Measurements from ENCODE around the gene SSTR5. TPM values are rescaled to one million over a fixed set of nuclear protein-coding genes. Genes with fewer than 3 reads are reported as not detected.

The SSTR5 gene
- total and polyA plus RNA-seq, 10 of the 15 experiments (the other 5 are each of a cell fraction or from before 2014, with no cell fraction given): not detected

- TF ChIP-seq STAT1 (conservative IDR thresholded peaks at IDR 0.05) (no peak), SUZ12 (IDR thresholded peaks at IDR 0.05; ENCODE audit: unreplicated experiment) (no peak), NFXL1 (IDR thresholded peaks at IDR 0.05; ENCODE audit: borderline replicate concordance) (no peak)
Measured at GRCh38 chr16:1030473-1030901, 42.1 kb upstream of the SSTR5 start (continued).

DNA sequence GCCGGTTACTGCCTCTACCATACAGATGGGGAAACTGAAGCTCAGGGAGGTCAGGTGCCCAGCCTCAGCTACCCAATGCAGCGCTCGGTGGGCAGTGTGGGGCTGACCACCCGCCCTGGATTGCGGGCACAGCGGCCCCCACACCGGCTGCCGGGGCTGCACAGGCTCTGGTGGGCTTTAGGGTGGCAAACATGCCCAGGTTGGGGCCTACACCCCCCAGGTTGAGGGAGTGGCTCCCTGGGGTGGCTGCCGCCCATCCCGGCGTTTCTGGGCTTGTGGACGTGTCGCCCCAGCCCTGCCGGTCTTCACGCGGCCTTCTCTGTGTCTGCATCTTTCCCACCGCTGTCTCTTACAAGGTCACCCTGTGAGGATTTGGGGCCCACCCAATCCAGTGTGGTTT lies 40.9 kb upstream of the SSTR5 start:
- no peak overlapping the region for H3K27ac ChIP-seq (ENCODE audit: control insufficient read depth, insufficient read depth)
- intact Hi-C loops (cut with micrococcal nuclease; ENCODE audit: unreplicated experiment) (no loop called here), in situ Hi-C loops (cut with MboI) (no loop called here)
- no peaks in the 10 kb centered on the region for H4K20me1 ChIP-seq (ENCODE audit: control insufficient read depth, insufficient read depth)
- no peaks in the 10 kb centered on the region for H3K27me3 ChIP-seq (replicated peaks in 1 of 2; ENCODE audit: control insufficient read depth in 2 of 2, insufficient read depth in 2 of 2, low read length in 1 of 2)
- H3K4me2 ChIP-seq (ENCODE audit: control insufficient read depth, insufficient read depth): no peak overlapping the region
- DNase-seq (ENCODE audit: low read depth, low spot score) (no peak), FAIRE-seq (no peak), ATAC-seq (no peak)
- ChIA-PET RAD21 (ENCODE audit: unreplicated experiment) (no interaction called here), POLR2A (no interaction called here), SMC1A (ENCODE audit: uncharacterized antibody, unreplicated experiment) (no interaction called here), CTCF (no interaction called here)
- no peak overlapping the region for H2AFZ ChIP-seq (ENCODE audit: control insufficient read depth, low read depth, low read length)
- no peak overlapping the region for H3K9ac ChIP-seq (ENCODE audit: control insufficient read depth, insufficient read depth, low read length)
- WGBS (ENCODE audit: insufficient coverage, insufficient replicate concordance, low lambda C conversion rate, missing lambda C conversion rate): 72% methylated on average over 17 of the region's 17 CpGs
- no peaks in the 10 kb centered on the region for H3K79me2 ChIP-seq (ENCODE audit: control insufficient read depth, insufficient read depth, low read length)
- H3K4me3 ChIP-seq: no peak overlapping the region
- no peaks in the 10 kb centered on the region for H3K4me1 ChIP-seq (ENCODE audit: control insufficient read depth, insufficient read depth, low read length)
- no peaks in the 10 kb centered on the region; the same call in 2 of the 3 replicates for H3K9me3 ChIP-seq (replicated peaks; ENCODE audit: control insufficient read depth, insufficient read depth, low read length)
- BruUV-seq (replicated peaks): no TSS peak
- no peaks in the 10 kb centered on the region for H3K36me3 ChIP-seq (ENCODE audit: control insufficient read depth in 2 of 2, insufficient read depth in 2 of 2, low read length in 1 of 2)
- TF ChIP-seq RAD51 (IDR thresholded peaks at IDR 0.05): no peak
- TF ChIP-seq, protein P1, sequence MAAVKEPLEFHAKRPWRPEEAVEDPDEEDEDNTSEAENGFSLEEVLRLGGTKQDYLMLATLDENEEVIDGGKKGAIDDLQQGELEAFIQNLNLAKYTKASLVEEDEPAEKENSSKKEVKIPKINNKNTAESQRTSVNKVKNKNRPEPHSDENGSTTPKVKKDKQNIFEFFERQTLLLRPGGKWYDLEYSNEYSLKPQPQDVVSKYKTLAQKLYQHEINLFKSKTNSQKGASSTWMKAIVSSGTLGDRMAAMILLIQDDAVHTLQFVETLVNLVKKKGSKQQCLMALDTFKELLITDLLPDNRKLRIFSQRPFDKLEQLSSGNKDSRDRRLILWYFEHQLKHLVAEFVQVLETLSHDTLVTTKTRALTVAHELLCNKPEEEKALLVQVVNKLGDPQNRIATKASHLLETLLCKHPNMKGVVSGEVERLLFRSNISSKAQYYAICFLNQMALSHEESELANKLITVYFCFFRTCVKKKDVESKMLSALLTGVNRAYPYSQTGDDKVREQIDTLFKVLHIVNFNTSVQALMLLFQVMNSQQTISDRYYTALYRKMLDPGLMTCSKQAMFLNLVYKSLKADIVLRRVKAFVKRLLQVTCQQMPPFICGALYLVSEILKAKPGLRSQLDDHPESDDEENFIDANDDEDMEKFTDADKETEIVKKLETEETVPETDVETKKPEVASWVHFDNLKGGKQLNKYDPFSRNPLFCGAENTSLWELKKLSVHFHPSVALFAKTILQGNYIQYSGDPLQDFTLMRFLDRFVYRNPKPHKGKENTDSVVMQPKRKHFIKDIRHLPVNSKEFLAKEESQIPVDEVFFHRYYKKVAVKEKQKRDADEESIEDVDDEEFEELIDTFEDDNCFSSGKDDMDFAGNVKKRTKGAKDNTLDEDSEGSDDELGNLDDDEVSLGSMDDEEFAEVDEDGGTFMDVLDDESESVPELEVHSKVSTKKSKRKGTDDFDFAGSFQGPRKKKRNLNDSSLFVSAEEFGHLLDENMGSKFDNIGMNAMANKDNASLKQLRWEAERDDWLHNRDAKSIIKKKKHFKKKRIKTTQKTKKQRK (IDR thresholded peaks at IDR 0.05; ENCODE audit: low read depth, low read length): no peak
- no peak for TF ChIP-seq GATAD2B (conservative IDR thresholded peaks at IDR 0.05; ENCODE audit: low read depth)
- TF ChIP-seq NR2C1 (IDR thresholded peaks at IDR 0.05): no peak
- no peak for TF ChIP-seq BMI1 (IDR thresholded peaks at IDR 0.05; ENCODE audit: borderline replicate concordance)
- TF ChIP-seq NBN (IDR thresholded peaks at IDR 0.05): no peak
- TF ChIP-seq CREM (IDR thresholded peaks at IDR 0.05; ENCODE audit: low read depth): no peak
- no peak for TF ChIP-seq RELA (IDR thresholded peaks at IDR 0.05; ENCODE audit: borderline replicate concordance, partially characterized antibody)
- TF ChIP-seq PML (IDR thresholded peaks at IDR 0.05; ENCODE audit: low read length): no peak
- no peak for TF ChIP-seq PKNOX1 (IDR thresholded peaks at IDR 0.05)
- TF ChIP-seq RCOR1 (conservative IDR thresholded peaks at IDR 0.05; ENCODE audit: low read depth, low read length): no peak
- no peak for TF ChIP-seq BCLAF1 (IDR thresholded peaks at IDR 0.05)
- no peak for TF ChIP-seq WRNIP1 (IDR thresholded peaks at IDR 0.05; ENCODE audit: borderline replicate concordance, low read depth, low read length)

Measured in GM12878 (cell line).